NCI-H2196 (cell line): Measurements from ENCODE around the gene SOX4.

ENCODE experiments used
- DNase-seq: peaks from one replicate; lab custom pipeline; 2025; ENCODE audit not compliant: unreplicated experiment; lab: John Stamatoyannopoulos, UW

Gene SOX4

DNA sequence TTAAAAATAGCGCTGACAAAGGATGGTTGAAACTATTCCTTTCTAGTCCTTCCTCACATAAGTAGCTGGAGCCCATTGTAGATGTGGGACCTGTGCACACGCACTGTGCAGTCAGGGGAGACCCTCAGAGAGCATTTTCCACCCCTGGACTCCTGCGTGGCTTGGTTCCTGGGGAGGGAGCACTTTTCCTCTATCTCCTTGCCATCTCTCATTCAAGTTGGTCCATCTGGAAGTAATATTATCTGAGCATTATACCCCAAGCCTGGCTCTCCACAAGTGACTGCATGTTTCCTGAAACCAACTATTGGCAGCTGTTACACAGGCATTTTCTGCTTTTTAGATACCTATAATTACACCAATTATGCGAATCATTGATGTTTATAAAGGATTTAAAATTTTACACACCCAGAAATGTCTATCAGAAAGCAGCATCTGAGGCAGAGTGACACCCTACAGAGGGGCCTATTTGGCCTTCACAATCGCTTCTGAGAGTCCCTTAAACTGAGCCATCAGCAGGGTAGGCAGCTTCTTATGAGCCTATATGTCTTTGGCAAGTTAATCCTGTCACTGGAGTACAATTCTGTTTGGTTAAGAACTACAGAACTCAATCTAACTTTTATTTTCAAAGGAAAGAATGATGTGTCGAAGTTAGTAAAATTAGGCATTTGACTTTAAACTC lies 18.7 kb downstream of the SOX4 start:
- no peak for DNase-seq

- no peak for DNase-seq
These were observed 20.3 kb downstream of the SOX4 start for GRCh38 chr6:21613809-21614208.

DNA sequence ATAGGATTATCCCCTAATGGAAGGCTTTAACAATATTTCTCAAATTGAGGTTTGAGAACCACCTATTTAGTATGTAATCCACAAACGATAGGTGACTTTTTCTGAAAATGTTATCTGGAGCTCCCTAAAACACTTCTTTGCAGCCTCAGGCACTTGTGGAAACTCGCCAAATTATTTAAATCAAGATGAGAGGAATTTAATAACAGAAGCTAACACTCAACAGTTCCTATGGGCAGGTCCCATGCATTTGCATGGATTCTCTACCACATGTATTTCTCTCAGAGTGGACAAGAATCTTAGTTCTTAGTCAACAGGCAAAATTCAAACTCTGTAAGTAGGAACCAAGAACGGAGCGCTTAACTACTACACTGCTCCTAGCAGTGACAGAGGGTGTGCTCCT lies 20.7 kb downstream of the SOX4 start:
- no peak for DNase-seq

DNA sequence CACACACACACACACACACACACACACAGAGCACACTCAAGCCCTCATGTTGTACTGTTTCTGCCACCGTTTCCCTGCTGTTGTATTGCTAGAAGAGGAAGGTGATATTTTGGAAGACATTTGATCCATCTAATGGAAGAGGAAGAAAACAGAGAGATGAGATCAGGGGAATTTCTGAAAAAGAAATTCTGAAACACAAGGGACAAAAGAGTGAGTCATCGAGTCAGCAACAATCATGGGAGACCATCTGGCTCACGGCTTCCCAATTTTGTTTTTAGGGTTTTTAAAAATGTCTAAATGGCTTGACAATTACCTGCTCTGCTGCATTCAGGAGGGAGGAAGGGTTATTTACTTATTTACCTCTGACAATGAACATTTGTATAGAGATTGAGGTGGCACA lies 22.0 kb downstream of the SOX4 start:
- no peak for DNase-seq

DNA sequence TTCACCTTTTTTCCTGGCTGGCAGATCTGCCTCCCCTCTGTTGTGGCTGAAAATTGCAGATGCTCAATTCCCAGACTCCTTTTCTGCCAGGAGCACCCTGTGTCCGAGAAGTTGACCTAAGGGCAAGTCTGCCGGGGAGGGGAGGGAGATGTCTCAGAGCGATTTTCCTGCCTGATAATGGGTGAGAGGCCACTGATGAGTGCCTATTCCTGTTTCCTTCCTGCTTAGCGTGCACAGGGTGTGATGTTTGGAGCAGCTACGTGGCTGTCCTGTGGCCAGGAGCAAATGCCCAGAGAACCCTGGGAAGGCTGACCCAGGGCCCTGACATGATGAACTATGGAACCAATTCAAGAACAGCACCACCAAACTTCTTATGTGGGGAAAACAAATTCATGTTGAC lies 22.5 kb downstream of the SOX4 start:
- DNase-seq: no peak

- DNase-seq: no peak
These were observed 32.1 kb downstream of the SOX4 start for GRCh38 chr6:21625642-21626041.

- DNase-seq: no peak
These were observed 33.2 kb downstream of the SOX4 start for GRCh38 chr6:21626756-21627155.

DNA sequence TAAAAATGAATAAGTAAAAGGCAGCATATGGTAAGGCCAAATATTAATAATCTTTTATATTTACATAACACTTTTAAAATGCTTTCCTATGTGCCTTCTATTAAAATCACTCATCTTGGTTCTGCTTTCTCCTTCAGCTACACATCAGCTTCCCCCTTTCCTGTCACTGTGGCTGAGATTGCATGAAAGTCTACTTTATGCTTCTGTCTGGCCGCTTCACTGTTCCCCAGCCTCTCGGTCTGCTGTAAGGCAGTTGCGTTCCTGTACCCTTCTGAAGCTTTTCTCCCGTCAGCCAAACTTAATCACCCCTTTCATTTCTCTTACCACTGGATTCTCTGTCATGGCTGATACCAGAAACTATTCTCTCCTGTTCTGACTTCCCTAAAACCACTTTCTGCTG lies 34.6 kb downstream of the SOX4 start:
- no peak for DNase-seq

GRCh38 chr6:21633511-21634109 lies 40.1 kb downstream of the SOX4 start:
- no peak for DNase-seq

DNA sequence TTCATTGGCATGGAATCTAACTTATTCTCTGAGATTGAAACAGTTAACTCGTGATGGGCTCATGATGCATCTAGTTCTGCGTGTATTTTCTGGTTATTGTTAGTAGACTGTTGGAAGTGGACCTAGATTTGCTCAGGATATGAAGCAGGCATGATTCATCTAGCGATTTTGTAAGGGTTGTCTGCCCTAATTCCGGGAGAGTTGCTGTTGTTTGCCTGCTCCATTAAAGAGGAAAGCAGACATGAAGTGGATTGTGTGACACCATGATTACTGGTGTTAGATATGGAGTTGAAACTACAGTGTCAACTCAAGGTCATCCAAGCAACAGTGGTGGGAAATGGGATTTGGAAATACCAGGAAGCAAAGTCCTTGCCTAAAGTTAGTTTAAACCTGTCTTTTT lies 41.0 kb downstream of the SOX4 start:
- DNase-seq: no peak

GRCh38 chr6:21636876-21637275 lies 43.3 kb downstream of the SOX4 start:
- no peak for DNase-seq

- no peak for DNase-seq
These were observed 45.8 kb downstream of the SOX4 start for GRCh38 chr6:21639316-21639715.
